GM21529 (cell line): ENCODE results near the gene BRSK2.
"Not testable (repeated sequence)": the region's sequence is repeated elsewhere in the genome, so short reads cannot be mapped to it uniquely, and the experiment has no call there.

Experiments used
- ATAC-seq: cut with Tn5 transposase; IDR thresholded peaks from one replicate; pipeline ENCODE4 v1.9.1; 2021; ENCODE audit not compliant: unreplicated experiment

The BRSK2 gene

DNA sequence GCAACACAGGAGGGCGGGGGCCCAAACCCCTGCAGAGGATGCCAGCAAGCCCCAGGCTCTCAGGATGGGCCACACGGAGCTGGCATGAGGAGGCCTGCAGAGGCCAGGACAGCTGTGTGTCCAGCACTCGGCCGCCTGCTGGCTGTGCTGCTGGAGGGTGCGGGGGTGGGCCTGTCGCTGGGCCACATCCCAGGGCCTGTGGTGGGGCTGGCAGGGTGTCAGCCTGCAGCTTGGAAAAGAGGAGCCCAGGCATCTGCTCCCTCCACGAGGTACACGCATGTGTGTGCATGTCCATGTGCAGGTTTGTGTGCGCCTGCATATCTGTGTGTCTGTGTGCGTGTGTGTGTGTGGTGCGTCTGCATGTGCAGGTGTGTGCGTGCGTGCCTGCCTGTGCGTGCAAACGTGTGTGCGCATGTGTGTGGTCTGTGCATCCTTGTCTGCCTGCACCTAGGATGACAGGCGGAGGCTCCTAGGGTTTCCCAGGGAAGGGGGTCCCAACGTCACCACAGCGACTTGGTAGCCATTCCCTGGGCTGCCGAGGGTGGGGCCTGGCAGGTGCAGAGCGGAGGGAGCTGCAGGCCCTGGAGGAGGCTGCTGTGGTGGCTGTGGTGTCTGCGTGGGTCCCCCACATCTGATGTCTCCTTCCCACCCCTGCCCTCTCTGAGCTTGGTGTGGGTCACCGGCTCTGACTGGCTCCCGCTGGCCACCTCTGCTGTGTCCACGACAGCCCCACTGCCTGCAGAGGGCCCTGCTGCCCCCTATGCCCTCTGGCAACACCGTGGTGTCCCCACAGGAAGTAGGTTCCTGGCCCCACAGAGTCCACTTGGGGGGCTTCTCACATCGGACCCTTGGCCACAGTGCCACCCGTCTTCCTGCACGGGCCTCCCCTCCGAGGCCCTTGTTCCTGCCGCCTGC, 17.1 kb downstream of the BRSK2 start:
- no peak for ATAC-seq

DNA sequence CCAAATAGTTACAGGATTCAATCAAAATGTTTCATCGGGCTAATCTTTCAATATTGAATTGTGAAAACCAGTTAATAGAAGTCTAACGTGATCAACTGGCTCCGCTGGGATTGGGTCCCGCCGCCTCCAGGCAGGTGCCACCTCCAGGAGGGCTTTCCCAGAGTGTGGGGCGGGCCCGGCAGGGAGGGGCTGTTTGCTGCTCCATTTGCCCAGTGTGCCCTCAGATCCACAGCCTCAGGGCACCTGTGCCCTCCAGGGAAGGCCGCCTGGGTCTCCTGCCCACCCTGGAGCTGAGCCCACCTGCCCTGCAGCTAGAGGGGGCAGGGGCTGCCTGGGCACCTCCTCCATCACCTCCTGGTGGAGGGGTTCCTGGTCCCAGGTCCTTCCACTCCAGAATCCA, 17.9 kb downstream of the BRSK2 start:
- ATAC-seq = no peak

DNA sequence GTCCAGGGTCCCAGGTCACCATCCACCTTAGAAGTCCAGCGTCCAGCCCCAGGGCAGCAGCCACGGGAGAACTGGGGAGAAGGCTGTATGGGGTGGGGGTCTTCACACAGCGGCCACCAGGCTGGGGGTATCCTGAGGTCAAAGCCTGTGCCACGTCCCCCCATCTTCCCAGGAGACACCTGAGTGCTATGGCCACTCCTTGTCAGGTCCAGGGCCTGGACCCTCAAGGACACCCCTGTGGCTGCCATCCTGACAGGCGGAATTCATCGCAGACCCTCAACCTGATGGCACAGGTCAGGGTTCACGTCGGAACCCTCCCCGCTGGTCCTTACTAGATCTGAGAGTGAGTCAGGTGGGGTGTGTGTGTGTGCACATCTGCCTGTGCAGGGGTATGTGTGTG, 18.6 kb downstream of the BRSK2 start:
- no peak for ATAC-seq

DNA sequence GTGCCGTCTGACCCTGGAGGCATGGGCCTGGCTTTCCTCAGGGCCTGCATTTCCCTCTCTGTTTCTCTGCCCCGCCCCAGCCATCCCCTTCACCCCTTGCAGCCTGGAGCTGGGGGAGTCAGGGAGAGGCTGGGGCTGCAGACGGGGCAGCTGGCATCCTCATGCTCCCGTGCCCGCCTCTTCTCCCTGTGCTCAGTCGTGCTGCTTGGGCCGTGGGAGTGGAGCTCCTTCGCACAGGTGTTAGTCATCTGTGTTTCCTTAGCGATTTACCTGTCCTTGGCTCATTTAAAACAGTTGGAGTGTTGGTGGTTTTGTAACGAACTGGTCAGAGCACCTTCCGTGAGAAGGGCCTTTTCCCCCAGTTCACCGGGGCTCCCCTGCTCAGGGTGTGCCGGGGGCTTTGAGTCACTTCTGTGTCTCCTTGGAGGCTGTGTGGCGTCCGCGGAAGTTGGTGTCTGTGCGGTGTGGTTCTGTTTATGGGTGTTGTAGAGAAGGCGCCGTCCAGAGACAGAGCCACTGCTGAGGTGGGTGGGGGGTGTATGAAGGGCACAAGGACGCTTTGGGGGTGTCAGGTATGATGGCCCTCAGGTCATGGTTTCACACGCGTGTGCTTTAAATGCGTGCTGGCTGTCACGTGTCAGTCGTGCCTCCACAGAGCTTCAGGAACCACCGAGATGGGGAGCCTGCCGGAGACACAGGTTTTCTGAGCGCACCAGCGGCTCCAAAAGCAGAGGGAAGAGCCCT, 19.5 kb downstream of the BRSK2 start:
- no peak for ATAC-seq

DNA sequence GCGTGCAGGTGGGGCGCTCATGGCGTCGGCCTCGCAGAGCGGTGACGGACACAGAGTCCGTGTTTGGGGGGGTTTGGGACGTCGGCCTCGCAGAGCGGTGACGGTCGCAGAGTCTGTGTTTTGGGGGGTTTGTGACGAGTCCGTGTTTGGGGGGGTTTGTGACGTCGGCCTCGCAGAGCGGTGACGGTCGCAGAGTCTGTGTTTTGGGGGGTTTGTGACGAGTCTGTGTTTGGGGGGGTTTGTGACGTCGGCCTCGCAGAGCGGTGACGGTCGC, 20.1 kb downstream of the BRSK2 start:
- not testable (repeated sequence) for ATAC-seq

DNA sequence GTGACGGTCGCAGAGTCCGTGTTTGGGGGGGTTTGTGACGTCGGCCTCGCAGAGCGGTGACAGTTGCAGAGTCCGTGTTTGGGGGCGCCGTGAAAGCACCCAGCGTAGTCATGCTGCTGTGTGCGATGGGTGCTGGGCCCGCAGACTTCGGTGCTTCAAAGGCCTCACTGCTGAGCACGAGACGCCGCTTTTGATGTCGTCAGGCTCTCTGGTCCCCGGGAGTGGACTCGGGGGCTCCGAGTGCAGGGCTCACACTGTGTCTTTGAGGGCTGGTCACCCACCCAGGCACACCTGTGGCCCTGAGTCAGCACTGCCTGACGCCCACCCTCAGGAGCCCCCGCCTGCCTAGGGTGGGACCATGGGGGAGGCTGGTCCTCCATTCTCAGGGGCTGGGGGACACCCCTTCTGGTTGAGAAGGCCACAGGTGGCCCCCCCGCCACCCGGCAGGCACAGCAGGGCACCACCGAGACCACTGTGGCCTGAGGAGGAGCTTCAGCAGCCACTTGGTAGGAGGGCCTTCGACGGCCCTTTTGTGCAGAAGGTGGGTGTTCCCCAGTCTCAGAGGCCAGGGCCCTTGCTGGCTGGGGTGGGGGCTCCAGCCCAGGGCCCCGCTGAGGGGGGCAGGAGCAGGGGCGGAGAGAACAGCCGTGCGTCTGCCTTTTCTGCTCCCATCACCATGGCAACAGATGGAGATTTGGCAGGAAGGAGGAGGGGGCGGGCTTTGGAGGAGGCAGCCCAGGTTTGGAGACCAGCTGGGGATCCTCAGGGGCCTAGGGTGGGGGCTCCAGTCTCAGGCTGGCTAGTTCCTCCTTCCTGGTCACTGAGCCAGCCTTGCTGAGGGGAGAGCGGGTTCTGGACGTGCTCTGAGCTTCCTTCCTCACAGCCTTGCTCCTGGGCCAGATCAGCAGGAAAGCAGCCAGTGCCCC, 20.9 kb downstream of the BRSK2 start:
- no peak for ATAC-seq

DNA sequence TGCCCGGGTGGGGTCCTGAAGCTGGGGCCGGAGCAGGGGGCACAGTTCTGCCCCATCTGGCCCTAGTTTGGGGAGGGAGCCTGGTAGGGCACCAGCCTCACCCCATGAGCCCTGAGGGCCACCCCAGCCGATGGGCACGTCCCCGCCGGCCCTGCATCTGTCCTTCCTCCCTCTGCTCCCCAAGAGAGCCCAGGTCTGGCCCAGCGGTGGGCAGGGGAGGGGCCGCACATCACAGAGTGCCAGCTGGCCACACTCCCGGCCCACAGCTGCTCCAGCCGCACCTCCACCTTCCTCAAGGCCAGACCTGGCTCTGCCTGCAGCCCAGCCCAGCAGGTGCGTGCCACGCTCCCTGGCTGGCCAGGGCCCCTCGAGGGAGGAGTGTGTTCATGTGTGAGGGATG, 21.6 kb downstream of the BRSK2 start:
- ATAC-seq = no peak

DNA sequence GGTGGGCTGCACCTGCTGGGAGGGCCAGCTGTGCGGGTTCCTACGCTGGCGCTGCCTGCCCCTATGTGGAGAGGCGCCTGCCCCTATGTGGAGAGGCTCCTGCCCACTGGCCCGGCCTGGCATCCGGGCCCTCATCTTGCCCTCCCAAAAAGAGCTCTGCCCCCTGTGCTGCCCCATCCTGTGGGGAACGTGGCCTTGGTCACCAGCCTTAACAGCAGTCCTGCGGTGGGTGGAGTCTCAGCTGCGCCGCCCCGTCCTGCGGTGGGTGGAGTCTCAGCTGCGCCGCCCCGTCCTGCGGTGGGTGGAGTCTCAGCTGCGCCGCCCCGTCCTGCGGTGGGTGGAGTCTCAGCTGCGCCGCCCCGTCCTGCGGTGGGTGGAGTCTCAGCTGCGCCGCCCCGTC, 22.0 kb downstream of the BRSK2 start:
- ATAC-seq = not testable (repeated sequence)

DNA sequence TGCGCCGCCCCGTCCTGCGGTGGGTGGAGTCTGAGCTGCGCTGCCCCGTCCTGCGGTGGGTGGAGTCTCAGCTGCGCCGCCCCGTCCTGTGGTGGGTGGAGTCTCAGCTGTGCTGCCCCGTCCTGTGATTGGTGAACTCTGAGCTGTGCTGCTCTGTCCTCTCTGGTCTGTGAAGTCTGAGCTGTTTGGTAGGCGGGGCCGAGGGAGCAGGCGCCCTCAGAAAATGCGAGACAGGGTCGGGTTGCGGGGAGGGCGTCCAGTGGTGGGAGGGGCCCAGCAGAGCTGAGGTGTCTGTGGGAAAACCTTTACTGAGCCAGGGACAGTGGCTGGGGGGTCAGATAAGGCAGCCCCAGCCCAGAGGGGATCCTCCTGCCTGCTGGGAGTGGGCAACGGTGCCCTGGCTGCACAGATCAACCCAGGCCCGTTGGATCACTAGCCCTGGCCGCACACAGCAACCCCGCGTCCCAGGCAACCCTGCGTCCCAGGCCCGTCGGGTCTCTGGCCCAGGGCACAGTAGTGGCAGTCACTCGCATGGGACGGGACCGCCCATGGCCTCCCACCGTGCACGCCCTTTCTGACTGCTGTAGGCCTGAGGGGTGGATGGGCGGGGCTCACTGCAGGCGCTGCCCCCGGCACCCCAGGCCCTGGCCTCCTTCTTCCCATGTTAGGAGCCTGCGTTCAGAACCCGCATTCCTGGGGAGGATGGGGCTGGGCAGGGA, 22.8 kb downstream of the BRSK2 start:
- ATAC-seq = no peak

DNA sequence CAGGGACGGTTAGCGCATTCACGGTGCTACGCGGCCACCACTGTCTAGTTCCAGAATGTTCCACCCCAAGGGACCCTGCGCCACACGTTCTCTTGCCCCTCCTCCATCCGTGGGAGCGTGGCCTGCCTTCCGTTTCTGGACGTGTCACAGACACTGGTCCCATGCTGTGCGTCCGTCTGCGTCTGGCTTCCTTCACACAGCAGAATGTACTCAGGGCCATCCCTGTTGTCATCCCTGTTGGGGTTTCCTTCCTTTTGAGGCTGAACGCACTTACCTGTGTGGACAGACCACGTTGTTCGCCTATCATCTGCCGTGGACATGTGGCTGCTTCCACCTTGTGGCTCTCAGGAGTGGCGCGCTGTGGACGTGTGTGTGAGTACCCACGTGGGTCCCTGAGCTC, 24.9 kb downstream of the BRSK2 start:
- no peak for ATAC-seq

DNA sequence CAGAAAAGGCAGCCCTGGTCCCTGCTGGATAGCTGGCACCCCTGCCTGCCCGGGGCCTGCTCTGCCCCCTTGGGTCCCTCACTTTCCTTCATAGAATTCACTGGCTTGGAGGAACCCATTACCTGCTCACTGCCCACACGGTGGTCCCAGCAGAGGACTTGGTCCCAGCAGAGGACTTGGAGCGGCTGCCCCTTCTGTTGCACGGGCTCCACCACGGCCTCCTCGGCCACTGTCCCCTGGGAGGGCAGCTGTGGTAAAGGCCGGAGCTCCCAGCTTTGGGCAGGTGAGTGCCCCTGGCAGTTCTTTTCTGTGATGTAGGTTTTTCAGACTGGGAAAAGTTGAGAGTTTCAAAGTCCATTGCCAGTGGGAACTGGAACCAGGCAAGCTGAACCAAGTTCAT, 25.9 kb downstream of the BRSK2 start:
- ATAC-seq = no peak

DNA sequence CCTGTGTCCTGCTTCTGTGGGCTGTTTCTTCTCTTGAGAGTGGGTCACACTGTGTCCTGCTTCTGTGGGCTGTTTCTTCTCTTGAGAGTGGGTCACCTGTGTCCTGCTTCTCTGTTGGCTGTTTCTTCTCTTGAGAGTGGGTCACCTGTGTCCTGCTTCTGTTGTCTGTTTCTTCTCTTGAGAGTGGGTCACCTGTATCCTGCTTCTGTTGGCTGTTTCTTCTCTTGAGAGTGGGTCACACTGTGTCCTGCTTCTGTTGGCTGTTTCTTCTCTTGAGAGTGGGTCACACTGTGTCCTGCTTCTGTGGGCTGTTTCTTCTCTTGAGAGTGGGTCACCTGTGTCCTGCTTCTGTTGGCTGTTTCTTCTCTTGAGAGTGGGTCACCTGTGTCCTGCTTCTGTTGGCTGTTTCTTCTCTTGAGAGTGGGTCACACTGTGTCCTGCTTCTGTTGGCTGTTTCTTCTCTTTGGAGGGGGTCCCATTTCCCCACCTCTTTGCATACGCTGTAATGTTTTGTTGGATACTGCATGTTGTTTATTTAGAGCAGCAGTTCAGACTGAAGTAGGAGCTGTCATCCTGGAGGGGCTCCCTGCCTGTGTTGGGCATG, 28.6 kb downstream of the BRSK2 start:
- not testable (repeated sequence) for ATAC-seq

DNA sequence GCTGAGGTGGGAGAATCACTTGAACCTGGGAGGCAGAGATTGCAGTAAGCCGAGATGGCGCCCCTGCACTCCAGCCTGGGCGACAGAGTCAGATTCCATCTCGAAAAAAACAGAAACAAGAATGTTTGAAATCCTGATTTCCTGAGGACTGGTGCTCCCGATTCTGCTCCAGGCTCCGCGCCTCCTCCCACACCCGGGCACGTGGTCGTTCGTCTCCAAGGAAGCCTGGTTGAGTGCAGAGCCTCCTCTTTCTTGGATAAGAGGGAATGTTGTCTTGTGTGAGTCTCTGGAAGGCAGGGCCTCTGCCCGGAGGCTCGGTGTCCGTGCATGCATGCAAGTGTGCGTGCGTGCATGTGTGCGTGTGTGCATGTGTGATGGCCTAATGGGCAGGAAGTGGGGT, 30.1 kb downstream of the BRSK2 start:
- no peak for ATAC-seq

DNA sequence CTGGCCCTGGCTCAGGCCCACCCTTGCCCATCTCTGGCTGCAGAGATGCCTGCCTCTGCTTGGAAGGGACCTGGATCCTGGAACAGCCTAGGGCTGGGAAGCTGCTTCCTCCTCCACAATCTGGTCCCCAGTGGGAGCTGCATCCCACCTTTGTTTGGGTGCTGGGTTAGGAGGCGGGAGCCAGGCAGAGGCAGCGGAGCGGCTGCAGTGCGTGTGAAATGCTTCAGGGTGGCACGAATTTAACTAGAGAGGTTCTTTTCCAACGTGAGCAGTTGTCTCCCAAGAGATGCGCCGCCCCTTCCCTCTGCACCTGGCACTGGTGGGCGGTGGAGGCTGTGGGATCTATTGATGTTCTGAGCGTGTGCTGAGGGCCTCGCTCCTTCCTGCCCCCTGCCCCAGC, 31.6 kb downstream of the BRSK2 start:
- no peak for ATAC-seq

DNA sequence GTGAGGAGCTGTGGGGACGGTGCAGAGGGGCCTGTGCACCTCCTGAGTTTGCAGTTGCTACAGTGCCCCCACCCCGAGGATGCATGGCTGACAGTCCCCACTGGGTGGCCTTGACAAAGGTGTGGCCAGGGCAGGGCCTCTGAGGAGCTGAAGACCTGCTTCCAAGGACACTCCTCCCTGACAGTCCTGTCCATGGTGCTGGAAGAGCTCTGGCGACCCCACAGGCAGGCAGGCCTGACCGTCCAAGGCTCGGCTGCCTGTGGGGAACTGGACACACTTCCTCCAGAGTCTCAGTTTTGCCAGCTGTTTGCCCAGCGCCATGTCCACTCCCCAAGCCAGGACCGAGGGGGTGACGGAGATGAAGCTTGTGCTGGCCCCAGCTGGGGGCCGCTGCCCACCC, 32.7 kb downstream of the BRSK2 start:
- ATAC-seq = no peak

DNA sequence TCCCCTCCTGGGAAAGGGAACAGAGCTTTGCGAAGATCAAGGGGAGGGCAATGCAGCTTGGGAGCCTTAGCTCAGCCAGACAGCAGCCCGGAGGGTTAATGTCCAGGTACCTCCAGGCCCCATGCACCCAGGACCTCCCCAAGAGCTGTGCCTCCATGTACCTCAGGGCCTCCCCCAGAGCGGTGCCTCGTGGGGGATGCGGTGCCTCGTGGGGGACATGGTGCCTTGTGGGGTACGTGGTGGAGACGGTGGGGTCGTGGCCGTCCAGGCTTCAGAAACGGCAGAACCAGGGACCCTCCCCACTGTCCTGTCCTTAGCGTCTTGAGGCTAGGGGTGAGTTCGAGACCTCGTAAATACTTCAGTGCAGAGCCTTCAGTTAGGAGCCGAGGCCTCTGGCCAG, 33.2 kb downstream of the BRSK2 start:
- no peak for ATAC-seq

DNA sequence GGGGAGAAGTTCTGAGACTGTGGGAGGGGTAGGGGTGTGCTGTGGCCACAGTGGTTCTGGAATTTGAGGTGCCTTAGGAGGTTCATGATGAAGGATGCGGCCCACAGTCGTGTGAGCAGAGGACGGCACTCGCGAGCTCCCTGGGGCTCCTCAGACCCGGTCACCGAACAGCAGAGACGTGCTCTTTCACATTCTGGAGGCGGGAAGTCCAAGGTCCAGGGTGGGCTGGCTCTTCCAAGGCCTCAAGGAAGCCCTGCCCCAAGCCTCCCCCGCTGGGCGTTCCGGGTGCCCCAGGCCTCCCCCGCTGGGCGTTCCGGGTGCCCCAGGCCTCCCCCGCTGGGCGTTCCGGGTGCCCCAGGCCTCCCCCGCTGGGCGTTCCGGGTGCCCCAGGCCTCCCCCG, 33.7 kb downstream of the BRSK2 start:
- not testable (repeated sequence) for ATAC-seq

DNA sequence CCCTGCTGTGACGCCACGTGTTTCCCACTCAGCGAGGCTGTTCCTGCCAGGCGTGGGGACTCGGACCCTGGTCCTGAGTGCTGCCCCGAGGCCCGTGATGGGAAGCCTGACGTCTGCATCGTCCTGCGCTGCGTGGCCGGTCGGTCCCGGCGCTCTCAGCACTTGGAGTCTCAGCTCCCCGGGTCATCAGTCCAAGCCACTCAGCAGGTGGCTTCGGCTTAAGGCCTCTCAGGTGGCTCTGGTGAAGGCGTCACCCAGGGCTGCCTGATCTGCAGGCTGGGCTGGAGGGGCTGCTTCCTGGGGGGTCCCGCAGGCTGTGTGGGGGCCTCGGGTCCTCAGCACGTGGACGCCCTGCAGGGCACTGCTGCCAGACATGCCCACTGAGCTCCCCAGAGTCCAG, 35.3 kb downstream of the BRSK2 start:
- ATAC-seq = no peak

DNA sequence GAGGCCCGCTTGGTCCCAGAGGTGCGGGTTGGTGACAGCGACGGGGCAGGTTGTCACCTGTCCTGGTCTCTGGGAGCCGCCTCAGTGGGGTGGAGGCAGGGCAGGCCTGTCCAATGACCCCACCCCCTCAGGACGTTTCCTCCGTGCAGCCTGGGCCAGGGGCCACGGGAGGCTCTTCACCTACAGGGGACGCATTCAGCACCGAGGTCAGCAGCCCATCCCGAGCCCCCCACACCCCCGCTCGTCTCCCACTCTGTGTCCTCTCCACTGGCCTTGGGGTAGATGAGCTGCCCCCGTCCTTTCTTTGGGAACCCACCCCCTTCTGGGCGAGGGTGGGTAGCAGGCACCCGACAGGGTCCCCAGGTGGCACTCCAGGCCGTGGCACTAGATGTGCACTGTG, 35.7 kb downstream of the BRSK2 start:
- no peak for ATAC-seq

DNA sequence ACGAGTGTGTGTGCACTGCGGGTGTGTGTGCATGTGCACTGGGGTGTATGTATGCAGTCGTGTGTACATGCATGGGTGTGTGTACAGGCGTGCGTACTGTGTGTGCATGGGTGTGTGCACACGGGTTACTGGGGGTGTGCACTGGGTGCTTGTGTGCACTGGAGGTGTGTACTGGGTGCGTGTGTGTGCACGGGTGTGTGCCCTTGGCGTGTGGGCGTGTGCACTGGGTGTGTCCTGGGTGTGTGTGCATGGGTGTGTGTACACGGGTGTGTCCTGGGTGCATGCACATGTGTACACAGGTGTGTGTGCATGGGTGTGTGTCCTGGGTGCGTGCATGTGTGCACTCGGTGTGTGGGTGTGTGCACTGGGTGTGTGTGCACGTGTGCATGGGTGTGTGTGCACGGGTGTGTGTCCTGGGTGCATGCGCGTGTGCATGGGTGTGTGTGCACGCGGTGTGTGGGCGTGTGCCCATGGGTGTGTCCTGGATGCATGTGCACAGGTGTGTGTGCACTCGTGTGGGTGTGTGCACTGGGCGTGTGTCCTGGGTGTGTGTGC, 39.1 kb downstream of the BRSK2 start:
- ATAC-seq = no peak
